HG03103 (cell line): ENCODE results near the gene DHRS7B.
"Not testable (repeated sequence)": the region's sequence is repeated elsewhere in the genome, so short reads cannot be mapped to it uniquely, and the experiment has no call there.

Experiments used
- ATAC-seq: cut with Tn5 transposase; IDR thresholded peaks from one replicate; pipeline ENCODE4 v1.9.1; 2021; ENCODE audit warnings: low read depth; ENCODE audit not compliant: unreplicated experiment

DHRS7B gene, protein sequence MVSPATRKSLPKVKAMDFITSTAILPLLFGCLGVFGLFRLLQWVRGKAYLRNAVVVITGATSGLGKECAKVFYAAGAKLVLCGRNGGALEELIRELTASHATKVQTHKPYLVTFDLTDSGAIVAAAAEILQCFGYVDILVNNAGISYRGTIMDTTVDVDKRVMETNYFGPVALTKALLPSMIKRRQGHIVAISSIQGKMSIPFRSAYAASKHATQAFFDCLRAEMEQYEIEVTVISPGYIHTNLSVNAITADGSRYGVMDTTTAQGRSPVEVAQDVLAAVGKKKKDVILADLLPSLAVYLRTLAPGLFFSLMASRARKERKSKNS

GRCh38 chr17:21126645-21127508 lies at the start of gene DHRS7B:
Gene DHRS7B, plus strand, starts transcription at chr17:21126964. Its CDS starts 8 bp downstream, at chr17:21126972.
- ATAC-seq: peak; percentile 87

GRCh38 chr17:21077281-21077680 lies 49.5 kb upstream of the DHRS7B start:
- no peak for ATAC-seq

DNA sequence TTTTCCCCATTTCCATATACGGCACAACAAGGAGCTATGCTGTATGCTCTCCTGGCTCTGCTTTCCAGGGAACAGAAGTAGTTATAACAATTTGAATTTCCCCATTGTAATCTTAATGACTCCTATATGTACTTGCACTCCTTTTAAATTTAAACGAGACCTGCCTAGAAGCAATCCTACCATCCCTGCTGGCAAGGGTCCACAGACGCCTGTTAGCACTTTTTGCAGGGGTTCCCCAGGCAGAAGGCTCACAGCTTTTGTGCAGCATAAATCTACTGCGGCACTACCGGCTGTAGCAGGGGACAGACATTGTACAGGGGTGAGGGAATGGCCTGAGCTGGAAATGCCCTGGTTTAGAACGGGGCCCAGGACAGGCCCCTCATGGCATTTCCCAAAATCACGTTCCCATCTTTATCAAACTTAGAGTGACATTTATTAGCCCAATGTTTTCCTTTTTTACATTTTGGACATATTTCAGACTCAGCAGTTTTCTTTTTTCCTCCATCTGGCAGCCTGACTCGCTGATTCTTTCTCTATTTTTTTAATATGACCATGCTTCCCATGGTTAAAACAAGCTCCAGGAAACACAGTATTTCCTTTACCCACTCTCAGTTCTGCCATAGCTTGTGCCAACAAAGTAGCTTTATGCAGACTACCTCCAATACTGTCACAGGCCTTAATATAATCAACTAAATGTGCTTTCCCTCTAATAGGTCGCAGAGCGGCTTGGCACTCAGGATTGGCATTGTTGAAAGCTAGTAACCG lies 48.6 kb upstream of the DHRS7B start:
- ATAC-seq: no peak

- ATAC-seq: no peak
Observed at GRCh38 chr17:21079196-21079595, 47.6 kb upstream of the DHRS7B start.

DNA sequence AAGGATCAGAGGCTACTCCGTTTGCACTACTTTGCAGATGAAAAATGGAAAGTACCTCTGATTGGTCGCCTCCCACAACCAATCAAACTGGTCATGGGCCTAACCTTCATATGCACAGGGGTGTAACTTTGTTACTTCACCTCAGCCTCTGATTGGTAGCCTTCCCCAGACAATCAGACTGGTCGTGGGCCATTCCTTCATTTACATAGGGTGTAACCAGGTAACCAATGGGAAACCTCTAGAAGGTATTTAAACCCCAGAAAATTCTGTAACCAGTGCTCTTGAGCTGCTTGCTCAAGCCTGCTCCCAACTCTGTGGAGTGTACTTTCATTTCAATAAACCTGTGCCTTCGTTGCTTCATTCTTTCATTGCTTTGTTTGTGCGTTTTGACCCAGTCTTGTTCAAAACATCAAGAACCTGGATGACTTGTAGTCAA lies 44.7 kb upstream of the DHRS7B start:
- no peak for ATAC-seq

- not testable (repeated sequence) for ATAC-seq
Observed at GRCh38 chr17:21085280-21085679, 41.5 kb upstream of the DHRS7B start.

- ATAC-seq: no peak
Observed at GRCh38 chr17:21085707-21086106, 41.1 kb upstream of the DHRS7B start.

DNA sequence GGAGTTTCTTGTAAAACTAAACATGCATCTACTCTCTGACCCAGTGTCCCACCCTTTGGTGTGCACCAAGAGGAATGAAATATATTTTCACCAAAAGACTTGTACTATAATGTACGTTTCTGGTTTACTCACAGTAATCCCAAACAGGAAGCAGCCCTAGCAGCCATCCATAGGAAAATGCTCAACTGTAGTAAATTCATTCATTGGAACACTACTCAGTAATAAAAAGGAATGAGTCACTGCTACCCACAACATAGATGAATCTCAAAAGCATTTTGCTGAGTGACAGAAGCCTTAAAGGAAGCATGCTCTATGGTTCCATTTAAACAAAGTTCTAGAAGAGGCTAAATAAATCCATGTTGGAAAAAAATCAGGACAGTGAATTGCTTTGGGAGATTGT lies 37.6 kb upstream of the DHRS7B start:
- ATAC-seq: no peak

- ATAC-seq: no peak
Observed at GRCh38 chr17:21089933-21090901, 36.5 kb upstream of the DHRS7B start.

- ATAC-seq: no peak
Observed at GRCh38 chr17:21090902-21091618, 35.7 kb upstream of the DHRS7B start.

- no peak for ATAC-seq
Observed at GRCh38 chr17:21094298-21094704, 32.5 kb upstream of the DHRS7B start.

DNA sequence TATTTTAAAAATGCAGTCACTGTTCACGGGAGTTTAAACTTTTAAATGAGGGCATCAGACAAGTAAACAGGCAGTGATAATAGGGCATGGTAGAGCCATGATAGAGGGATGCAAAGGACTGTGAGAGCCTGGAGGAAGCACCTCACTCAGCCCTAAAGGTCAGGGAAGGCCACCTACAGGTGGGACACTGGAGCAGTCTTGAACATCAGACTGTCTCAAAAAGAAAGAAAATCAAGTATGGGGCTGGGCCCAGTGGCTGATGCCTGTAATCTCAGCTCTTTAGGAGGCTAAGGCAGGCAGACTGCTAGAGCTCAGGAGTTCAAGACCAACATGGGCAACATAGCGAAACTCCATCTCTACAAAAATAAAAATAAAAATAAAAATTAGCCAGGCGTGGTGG lies 31.0 kb upstream of the DHRS7B start:
- ATAC-seq: no peak

DNA sequence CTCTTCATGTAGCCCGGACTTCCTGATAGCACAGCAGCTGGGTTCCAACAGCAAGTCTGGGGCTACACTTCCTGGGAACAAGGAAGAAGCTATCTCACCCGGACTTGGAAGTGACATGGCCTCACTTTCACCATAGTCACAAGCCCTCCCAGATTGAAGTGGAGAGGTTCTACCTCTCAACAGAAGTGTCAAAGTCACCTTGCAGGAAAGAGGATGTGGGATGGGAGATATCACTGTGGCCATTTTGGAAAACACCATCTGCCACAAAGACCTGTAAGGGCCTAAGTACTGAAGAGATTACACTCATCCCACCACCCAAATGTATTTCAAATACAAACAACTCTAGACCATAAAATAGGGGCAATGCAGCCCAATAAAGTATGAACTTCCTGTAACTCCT lies 29.9 kb upstream of the DHRS7B start:
- ATAC-seq: no peak

- ATAC-seq: peak; percentile 90
Observed at GRCh38 chr17:21098934-21099689, 27.7 kb upstream of the DHRS7B start.

DNA sequence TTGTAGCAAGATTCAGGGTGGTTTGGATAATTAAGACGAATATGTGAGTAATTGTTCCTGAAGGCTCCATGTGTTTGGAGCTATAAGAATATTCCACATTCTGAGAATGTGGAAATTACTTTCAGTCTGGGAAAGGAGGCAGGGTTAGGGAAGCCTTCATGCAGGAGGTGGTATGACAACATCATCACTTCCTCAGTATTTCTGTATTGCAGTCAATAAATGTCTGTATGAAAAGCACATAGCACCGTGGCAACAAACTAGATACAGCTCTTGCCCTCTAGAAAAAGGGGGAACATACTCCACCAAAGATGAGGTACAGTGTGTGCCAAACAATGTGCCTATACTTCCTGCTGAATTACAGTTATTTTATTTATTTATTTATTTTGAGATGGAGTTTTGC lies 26.1 kb upstream of the DHRS7B start:
- no peak for ATAC-seq

DNA sequence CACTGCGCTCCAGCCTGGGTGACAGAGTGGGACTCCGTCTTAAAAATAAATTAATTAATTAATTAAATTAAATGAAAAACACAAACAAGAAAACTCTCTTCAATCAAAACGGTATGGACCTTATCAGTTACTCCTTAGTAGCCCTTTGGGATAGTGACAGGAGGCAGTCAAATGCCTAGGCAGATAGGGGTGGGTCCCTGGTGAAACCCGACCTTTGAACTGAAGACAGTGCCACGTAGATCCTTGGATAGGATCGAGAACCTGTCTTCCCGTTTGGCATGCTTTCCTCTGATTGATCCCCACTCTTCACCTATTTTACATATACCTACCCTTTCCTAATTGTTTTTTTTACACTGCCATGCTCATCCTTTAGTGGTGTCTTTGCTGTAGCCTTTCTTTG lies 22.2 kb upstream of the DHRS7B start:
- ATAC-seq: no peak

- no peak for ATAC-seq
Observed at GRCh38 chr17:21105064-21105894, 21.5 kb upstream of the DHRS7B start.

- no peak for ATAC-seq
Observed at GRCh38 chr17:21106316-21106715, 20.4 kb upstream of the DHRS7B start.
